HUES6 (cell line): Measurements from ENCODE around the gene L3MBTL4.
"Not testable (repeated sequence)": the region's sequence is repeated elsewhere in the genome, so short reads cannot be mapped to it uniquely, and the experiment has no call there.

ENCODE experiments used
- H3K27ac ChIP-seq: 2 replicates; pipeline ENCODE4 v1.7.0; 2013; ENCODE audit warnings: low read depth, mild to moderate bottlenecking, low read length, inconsistent platforms
- H3K27me3 ChIP-seq: 2 replicates; pipeline ENCODE4 v1.6.1; 2013; ENCODE audit warnings: low read length; ENCODE audit not compliant: control insufficient read depth, insufficient read depth
- H3K36me3 ChIP-seq: 2 replicates; pipeline ENCODE4 v1.6.1; 2013; ENCODE audit warnings: low read length; ENCODE audit not compliant: control insufficient read depth, insufficient read depth
- H3K4me1 ChIP-seq: 2 replicates; pipeline ENCODE4 v1.6.1; 2013; ENCODE audit warnings: low read length; ENCODE audit not compliant: control insufficient read depth, insufficient read depth
- H3K4me3 ChIP-seq: 2 replicates; pipeline ENCODE4 v1.5.1; 2013; ENCODE audit warnings: low read depth, low read length
- H3K9ac ChIP-seq: one replicate; pipeline ENCODE4 v1.6.1; 2013; ENCODE audit warnings: mild to moderate bottlenecking, low read length
- H3K9me3 ChIP-seq: 2 replicates; pipeline ENCODE4 v1.6.1; 2013; ENCODE audit warnings: low read depth, low read length; ENCODE audit not compliant: control insufficient read depth, insufficient read depth

L3MBTL4 gene

DNA sequence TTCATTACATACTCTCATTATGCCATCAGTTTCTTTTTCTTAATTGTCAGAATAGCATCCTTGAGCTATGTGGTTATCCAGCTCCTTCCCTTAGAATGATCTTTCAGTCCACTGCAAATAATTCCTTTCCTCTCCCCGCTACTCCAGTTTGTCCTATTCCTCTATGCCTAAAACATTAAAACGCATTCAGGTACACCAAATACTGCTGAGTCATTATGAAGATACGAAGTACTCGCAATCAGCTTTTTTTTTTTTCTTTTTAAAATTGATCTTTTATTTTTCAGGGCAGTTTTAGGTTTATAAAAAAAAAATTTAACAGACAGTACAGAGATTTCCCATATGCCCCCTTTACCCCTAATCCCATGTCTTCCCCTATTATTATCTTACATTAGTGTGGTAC, 354.6 kb downstream of the L3MBTL4 start:
- H3K36me3 ChIP-seq, result no peaks in the 10 kb centered on the region
- no peaks in the 10 kb centered on the region for H3K27me3 ChIP-seq
- H3K9me3 ChIP-seq, result no peaks in the 10 kb centered on the region
- H3K4me1 ChIP-seq, result peaks cover 20% of the 10 kb centered on the region
- H3K27ac ChIP-seq, result no peak overlapping the region
- no peak overlapping the region for H3K4me3 ChIP-seq
- no peak overlapping the region for H3K9ac ChIP-seq

DNA sequence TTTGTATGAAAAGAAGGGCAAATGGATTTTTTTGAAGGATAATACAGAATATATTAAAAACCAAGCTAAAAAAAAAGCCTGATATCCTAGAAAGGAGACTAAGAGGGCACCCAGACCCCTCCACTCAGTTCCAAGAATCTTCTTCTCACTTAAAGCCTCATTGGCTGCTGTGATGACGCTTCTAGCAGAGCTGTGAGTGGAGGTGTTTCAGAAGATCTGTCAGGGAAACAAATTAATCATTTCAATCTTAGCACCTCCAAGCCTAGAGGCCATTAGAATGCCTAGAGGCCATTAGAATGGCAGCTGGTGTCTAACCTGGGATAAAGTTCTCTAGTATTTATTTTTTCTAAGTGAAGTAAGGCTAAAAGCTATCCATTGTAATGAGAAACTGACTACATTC, 355.2 kb downstream of the L3MBTL4 start:
- H3K9me3 ChIP-seq, result no peaks in the 10 kb centered on the region
- H3K9ac ChIP-seq, result no peak overlapping the region
- no peak overlapping the region for H3K4me3 ChIP-seq
- H3K27ac ChIP-seq, result no peak overlapping the region
- no peaks in the 10 kb centered on the region for H3K36me3 ChIP-seq
- no peaks in the 10 kb centered on the region for H3K27me3 ChIP-seq
- peaks cover 20% of the 10 kb centered on the region for H3K4me1 ChIP-seq

GRCh38 chr18:6058941-6059340, 355.8 kb downstream of the L3MBTL4 start:
- no peaks in the 10 kb centered on the region for H3K27me3 ChIP-seq
- peaks cover 20% of the 10 kb centered on the region for H3K4me1 ChIP-seq
- no peak overlapping the region for H3K9ac ChIP-seq
- no peaks in the 10 kb centered on the region for H3K36me3 ChIP-seq
- H3K27ac ChIP-seq, result no peak overlapping the region
- no peak overlapping the region for H3K4me3 ChIP-seq
- no peaks in the 10 kb centered on the region for H3K9me3 ChIP-seq

DNA sequence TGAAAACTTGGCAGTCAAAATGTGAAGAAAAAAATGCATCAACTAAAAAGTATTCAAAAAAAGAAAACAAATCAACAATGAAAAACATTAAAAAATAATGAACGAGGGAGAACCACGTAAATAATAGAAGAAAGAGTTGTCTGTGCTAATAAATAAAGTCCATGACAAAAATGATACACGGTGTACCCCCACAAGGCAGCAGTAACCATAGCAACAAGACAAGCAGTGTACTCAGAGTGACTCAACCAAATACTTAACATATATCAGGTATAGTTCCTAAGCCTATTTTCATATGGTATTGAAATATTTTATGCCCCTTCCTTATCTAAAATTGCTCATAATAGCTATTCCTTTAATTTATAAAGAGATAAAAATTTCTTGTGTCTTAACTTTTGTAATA, 357.1 kb downstream of the L3MBTL4 start:
- Histone ChIP-seq H3K27ac (no peak overlapping the region), H3K9ac (no peak overlapping the region), H3K4me1 (peaks cover 20% of the 10 kb centered on the region), H3K9me3 (no peaks in the 10 kb centered on the region), H3K27me3 (no peaks in the 10 kb centered on the region), H3K36me3 (no peaks in the 10 kb centered on the region), H3K4me3 (no peak overlapping the region)

DNA sequence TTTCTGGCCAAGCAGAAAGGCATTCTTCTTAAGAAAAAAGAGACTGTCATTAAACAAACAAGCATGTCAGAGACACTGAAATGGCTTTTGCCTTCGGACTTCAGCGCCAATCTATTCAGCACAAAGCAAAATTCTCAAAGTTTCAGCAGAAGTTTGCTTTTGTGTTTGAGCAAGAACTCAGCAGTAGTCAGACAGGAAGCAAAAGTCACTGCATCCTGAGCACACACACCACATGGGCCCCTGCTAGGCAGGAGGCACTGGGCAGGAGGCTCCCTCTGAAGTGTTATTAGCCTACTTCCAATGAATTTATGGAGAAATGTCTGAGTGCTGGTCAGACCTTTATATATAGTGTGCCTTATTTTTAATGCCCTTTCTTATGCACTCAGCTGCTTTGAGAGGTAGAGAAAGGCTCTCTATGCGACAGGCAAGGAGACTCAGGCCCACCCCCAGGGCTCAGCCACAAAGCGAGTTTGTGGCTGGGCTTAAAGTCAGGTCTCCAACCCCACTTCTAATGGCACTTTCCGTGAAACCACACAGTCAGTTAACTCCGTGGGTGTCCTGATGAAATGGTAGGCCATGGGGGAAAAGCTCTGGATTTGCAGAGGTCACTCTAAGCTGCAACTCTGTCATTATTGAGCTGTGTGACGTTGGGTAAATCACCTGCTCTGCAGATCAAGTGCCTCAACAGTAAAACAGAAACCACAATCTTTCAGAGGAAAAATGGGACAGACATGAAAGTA, 358.4 kb downstream of the L3MBTL4 start:
- no peak overlapping the region for H3K4me3 ChIP-seq
- H3K4me1 ChIP-seq, result peaks cover 20% of the 10 kb centered on the region
- H3K27me3 ChIP-seq, result no peaks in the 10 kb centered on the region
- no peak overlapping the region for H3K27ac ChIP-seq
- H3K9me3 ChIP-seq, result no peaks in the 10 kb centered on the region
- no peak overlapping the region for H3K9ac ChIP-seq
- H3K36me3 ChIP-seq, result no peaks in the 10 kb centered on the region

DNA sequence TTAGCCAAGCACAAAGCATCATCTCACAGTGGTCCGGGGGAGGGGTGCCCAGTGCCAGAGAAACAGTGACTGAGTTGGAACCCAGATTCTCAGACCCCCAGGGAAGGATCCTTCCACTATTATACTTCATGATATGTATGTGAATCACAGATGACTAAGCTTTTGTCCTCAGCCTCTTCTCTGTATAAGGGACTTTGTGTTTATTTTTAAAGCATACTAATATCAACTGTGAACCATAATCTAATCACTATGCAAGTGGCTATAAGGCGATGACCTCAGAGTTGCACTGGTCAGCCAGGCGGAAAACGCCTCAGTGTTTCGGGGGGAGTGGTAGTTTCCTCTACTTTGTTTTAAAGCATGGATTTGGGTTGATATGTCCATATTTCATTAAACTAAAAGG, 359.0 kb downstream of the L3MBTL4 start:
- Histone ChIP-seq H3K27ac (no peak overlapping the region), H3K9ac (no peak overlapping the region), H3K27me3 (no peaks in the 10 kb centered on the region), H3K36me3 (no peaks in the 10 kb centered on the region), H3K4me1 (peaks cover 20% of the 10 kb centered on the region), H3K9me3 (no peaks in the 10 kb centered on the region), H3K4me3 (no peak overlapping the region)

GRCh38 chr18:6054256-6054842, 360.4 kb downstream of the L3MBTL4 start:
- no peaks in the 10 kb centered on the region for H3K9me3 ChIP-seq
- H3K9ac ChIP-seq, result no peak overlapping the region
- H3K27ac ChIP-seq, result no peak overlapping the region

GRCh38 chr18:6052449-6052913, 362.2 kb downstream of the L3MBTL4 start:
- H3K27ac ChIP-seq, result no peak overlapping the region
- H3K36me3 ChIP-seq, result no peaks in the 10 kb centered on the region
- H3K4me3 ChIP-seq, result no peak overlapping the region
- no peak overlapping the region for H3K9ac ChIP-seq
- peaks cover 10% of the 10 kb centered on the region for H3K4me1 ChIP-seq
- no peaks in the 10 kb centered on the region for H3K9me3 ChIP-seq
- H3K27me3 ChIP-seq, result no peaks in the 10 kb centered on the region

More at GRCh38 chr18:6054256-6054842, 360.4 kb downstream of the L3MBTL4 start:
- Histone ChIP-seq H3K27me3 (no peaks in the 10 kb centered on the region), H3K4me1 (peaks cover 17% of the 10 kb centered on the region), H3K4me3 (no peak overlapping the region), H3K36me3 (no peaks in the 10 kb centered on the region)

GRCh38 chr18:6047596-6047995, 367.1 kb downstream of the L3MBTL4 start:
- H3K4me3 ChIP-seq, H3K27me3 ChIP-seq, H3K36me3 ChIP-seq, H3K27ac ChIP-seq, H3K9me3 ChIP-seq, H3K9ac ChIP-seq, H3K4me1 ChIP-seq: not testable (repeated sequence)

DNA sequence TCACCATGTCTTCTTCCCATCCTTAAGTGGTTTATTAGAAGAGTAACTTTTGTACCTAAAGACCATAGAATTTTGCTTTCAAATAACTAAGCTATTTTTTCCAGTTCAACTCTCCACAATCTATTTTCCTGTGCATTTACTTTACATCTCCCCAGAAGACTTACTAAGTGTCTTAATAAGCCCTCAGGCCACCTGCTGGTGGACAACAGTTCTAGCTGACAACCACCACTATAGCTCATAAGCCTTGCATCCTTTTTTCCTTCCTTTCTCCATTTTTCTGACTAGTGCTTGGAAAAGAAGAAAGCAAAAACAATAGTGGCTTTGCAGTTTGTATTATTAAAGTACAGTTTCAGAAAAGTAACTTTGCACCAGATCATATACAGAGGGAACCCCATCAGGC, 369.9 kb downstream of the L3MBTL4 start:
- H3K27ac ChIP-seq, result no peak overlapping the region
- H3K4me1 ChIP-seq, result no peaks in the 10 kb centered on the region
- no peak overlapping the region for H3K4me3 ChIP-seq
- no peak overlapping the region for H3K9ac ChIP-seq
- no peaks in the 10 kb centered on the region for H3K9me3 ChIP-seq
- no peaks in the 10 kb centered on the region for H3K27me3 ChIP-seq
- no peaks in the 10 kb centered on the region for H3K36me3 ChIP-seq

- no peak overlapping the region for H3K27ac ChIP-seq
- no peaks in the 10 kb centered on the region for H3K9me3 ChIP-seq
- H3K9ac ChIP-seq, result no peak overlapping the region
- no peaks in the 10 kb centered on the region for H3K36me3 ChIP-seq
- H3K4me3 ChIP-seq, result no peak overlapping the region
- no peaks in the 10 kb centered on the region for H3K4me1 ChIP-seq
- H3K27me3 ChIP-seq, result no peaks in the 10 kb centered on the region
Observed at GRCh38 chr18:6044319-6044718, 370.4 kb downstream of the L3MBTL4 start.
